B cell (primary cell): ENCODE data around the gene RBBP7.

Experiments
- EZH2 ChIP-seq: IDR thresholded peaks from 2 replicates; pipeline ENCODE4 v1.6.1; 2012; ENCODE audit warnings: borderline replicate concordance, low read depth, mild to moderate bottlenecking, moderate library complexity, low read length; ENCODE audit not compliant: insufficient read depth, poor library complexity, severe bottlenecking
- TF ChIP-seq, protein P1 (sequence below): fragments of 200-600 bp; IDR thresholded peaks from one replicate; pipeline ENCODE4 v1.8.0; 2022; ENCODE audit warnings: antibody characterized with exemption, mild to moderate bottlenecking

DNA sequence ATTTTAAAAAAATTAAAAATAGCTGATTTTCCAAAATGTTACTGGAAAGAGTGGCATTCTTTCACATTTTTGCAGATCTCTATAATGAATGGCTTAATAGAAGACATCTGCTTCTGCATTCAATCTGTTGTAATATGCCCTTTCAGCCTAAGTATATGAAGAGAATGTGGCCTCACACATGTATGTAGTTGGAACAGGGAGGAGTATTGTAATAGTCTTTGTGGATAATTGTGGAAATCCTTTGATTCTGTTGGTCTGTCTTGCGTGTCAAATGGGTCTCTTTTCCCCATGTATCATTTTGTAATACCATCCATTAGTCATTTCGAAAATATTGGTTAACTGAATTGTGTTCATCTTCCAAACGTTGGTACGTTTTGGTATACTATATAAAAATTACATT lies 72.3 kb downstream of the RBBP7 start:
- TF ChIP-seq, protein P1, sequence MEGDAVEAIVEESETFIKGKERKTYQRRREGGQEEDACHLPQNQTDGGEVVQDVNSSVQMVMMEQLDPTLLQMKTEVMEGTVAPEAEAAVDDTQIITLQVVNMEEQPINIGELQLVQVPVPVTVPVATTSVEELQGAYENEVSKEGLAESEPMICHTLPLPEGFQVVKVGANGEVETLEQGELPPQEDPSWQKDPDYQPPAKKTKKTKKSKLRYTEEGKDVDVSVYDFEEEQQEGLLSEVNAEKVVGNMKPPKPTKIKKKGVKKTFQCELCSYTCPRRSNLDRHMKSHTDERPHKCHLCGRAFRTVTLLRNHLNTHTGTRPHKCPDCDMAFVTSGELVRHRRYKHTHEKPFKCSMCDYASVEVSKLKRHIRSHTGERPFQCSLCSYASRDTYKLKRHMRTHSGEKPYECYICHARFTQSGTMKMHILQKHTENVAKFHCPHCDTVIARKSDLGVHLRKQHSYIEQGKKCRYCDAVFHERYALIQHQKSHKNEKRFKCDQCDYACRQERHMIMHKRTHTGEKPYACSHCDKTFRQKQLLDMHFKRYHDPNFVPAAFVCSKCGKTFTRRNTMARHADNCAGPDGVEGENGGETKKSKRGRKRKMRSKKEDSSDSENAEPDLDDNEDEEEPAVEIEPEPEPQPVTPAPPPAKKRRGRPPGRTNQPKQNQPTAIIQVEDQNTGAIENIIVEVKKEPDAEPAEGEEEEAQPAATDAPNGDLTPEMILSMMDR, result no peak
- TF ChIP-seq EZH2, result no peak
